NT2/D1 (cell line): ENCODE data around the gene GATM.

Source experiments
- SUZ12 ChIP-seq: IDR thresholded peaks from 2 replicates; pipeline ENCODE4 v1.6.1; 2011; ENCODE audit not compliant: insufficient read length, insufficient read depth; ENCODE audit errors: extremely low read depth
- ZNF274 ChIP-seq: IDR thresholded peaks from 2 replicates; pipeline ENCODE4 v1.6.1; 2011; ENCODE audit warnings: mild to moderate bottlenecking, low read depth, low read length

- TF ChIP-seq SUZ12 (no peak), ZNF274 (no peak)
Measured at GRCh38 chr15:45351227-45351626, 27.1 kb downstream of the GATM start.
